CD14-positive monocyte (primary cell): ENCODE results near the gene MCCC1. TPM values are rescaled to one million over a fixed set of nuclear protein-coding genes. Genes with fewer than 3 reads are reported as not detected.
"Not testable (repeated sequence)": the region's sequence is repeated elsewhere in the genome, so short reads cannot be mapped to it uniquely, and the experiment has no call there.

Source experiments
- DNase-seq, 3 donors: peaks; one replicate each; pipeline ENCODE4 v3.0.0-alpha.2; 2011 to 2022
- H2AFZ ChIP-seq: 2 replicates; pipeline ENCODE4 v1.6.0; 2012; ENCODE audit warnings: mild to moderate bottlenecking, low read depth, low read length, inconsistent platforms; ENCODE audit not compliant: insufficient read depth, poor library complexity, severe bottlenecking
- H3K27ac ChIP-seq, 2 donors: 1 replicate in 1 of 2; 2 replicates in 1 of 2; pipeline ENCODE4 v1.5.1; 2012 to 2013; ENCODE audit warnings: low read length in 2 of 2, control low read depth in 1 of 2, inconsistent platforms in 1 of 2, low read depth in 1 of 2, mild to moderate bottlenecking in 1 of 2
- H3K27me3 ChIP-seq, 2 donors: one replicate each; pipeline versions ENCODE4 v1.6.0 to v1.6.1; 2011 to 2013; ENCODE audit warnings: low read length in 2 of 2; ENCODE audit not compliant: control insufficient read depth in 2 of 2, insufficient read depth in 2 of 2
- H3K36me3 ChIP-seq, 2 donors: replicated peaks in 1 of 2; 1 replicate in 1 of 2; 2 replicates in 1 of 2; pipeline versions ENCODE4 v1.5.1 to v1.6.1; 2012 to 2013; ENCODE audit warnings: low read length in 2 of 2, control low read depth in 1 of 2, inconsistent platforms in 1 of 2, mild to moderate bottlenecking in 1 of 2; ENCODE audit not compliant: insufficient read depth in 2 of 2, control insufficient read depth in 1 of 2
- H3K4me1 ChIP-seq, 2 donors: 1 replicate in 1 of 2; 2 replicates in 1 of 2; pipeline versions ENCODE4 v1.5.1 to v1.6.1; 2012 to 2013; ENCODE audit warnings: low read length in 2 of 2, control low read depth in 1 of 2, inconsistent platforms in 1 of 2, mild to moderate bottlenecking in 1 of 2, moderate library complexity in 1 of 2; ENCODE audit not compliant: insufficient read depth in 2 of 2, control insufficient read depth in 1 of 2
- H3K4me2 ChIP-seq: replicated peaks from 2 replicates; pipeline ENCODE3; 2012; ENCODE audit warnings: low read length, moderate library complexity, mild to moderate bottlenecking; ENCODE audit not compliant: poor library complexity, severe bottlenecking; ENCODE audit errors: extremely low read depth
- H3K4me3 ChIP-seq, 3 experiments: fragments of 200-600 bp in 1 of 3; sonication (generic) in 1 of 3; replicated peaks in 1 of 3; 1 replicate in 2 of 3; 2 replicates in 1 of 3; pipeline ENCODE4 v1.5.1; 2011 to 2013; ENCODE audit warnings: low read length in 3 of 3, mild to moderate bottlenecking in 3 of 3, control low read depth in 2 of 3, low read depth in 2 of 3, inconsistent platforms in 1 of 3, moderate library complexity in 1 of 3
- H3K79me2 ChIP-seq: 2 replicates; pipeline ENCODE4 v1.6.0; 2012; ENCODE audit warnings: mild to moderate bottlenecking, control low read depth, inconsistent platforms, low read length, moderate library complexity; ENCODE audit not compliant: insufficient read depth
- H3K9ac ChIP-seq: 2 replicates; pipeline ENCODE4 v1.6.0; 2017; ENCODE audit warnings: low read length, mild to moderate bottlenecking; ENCODE audit not compliant: insufficient read depth, poor library complexity, severe bottlenecking
- H3K9me3 ChIP-seq, 2 donors: replicated peaks in 1 of 2; 1 replicate in 1 of 2; 2 replicates in 1 of 2; pipeline versions ENCODE4 v1.5.1 to v1.6.1; 2012 to 2013; ENCODE audit warnings: low read length in 2 of 2, control low read depth in 1 of 2; ENCODE audit not compliant: control insufficient read depth in 1 of 2, insufficient read depth in 1 of 2
- H4K20me1 ChIP-seq: 2 replicates; pipeline ENCODE4 v1.6.0; 2012; ENCODE audit warnings: mild to moderate bottlenecking, low read length, control low read depth, moderate library complexity; ENCODE audit not compliant: insufficient read depth
- H3K27ac Mint-ChIP-seq, 7 donors: one replicate each; pipeline ENCODE4 v1.8.0; 2020; ENCODE audit warnings: mild to moderate bottlenecking in 7 of 7, mixed read lengths in 7 of 7, moderate library complexity in 6 of 7, inconsistent platforms in 2 of 7
- H3K27me3 Mint-ChIP-seq, 3 donors: one replicate each; pipeline ENCODE4 v1.8.0; 2021 to 2022; ENCODE audit warnings: low read depth in 3 of 3, mild to moderate bottlenecking in 3 of 3, mixed read lengths in 3 of 3, moderate library complexity in 3 of 3, inconsistent platforms in 1 of 3
- H3K36me3 Mint-ChIP-seq, 2 donors: one replicate each; pipeline ENCODE4 v1.8.0; 2020; ENCODE audit warnings: mixed read lengths in 2 of 2, inconsistent platforms in 1 of 2, mild to moderate bottlenecking in 1 of 2
- H3K4me1 Mint-ChIP-seq: one replicate; pipeline ENCODE4 v1.8.0; 2020; ENCODE audit warnings: mild to moderate bottlenecking, mixed read lengths
- H3K4me3 Mint-ChIP-seq, 2 donors: one replicate each; pipeline ENCODE4 v1.8.0; 2020; ENCODE audit warnings: mild to moderate bottlenecking in 2 of 2, mixed read lengths in 2 of 2, moderate library complexity in 1 of 2
- H3K9me3 Mint-ChIP-seq, 7 donors: one replicate each; pipeline ENCODE4 v1.8.0; 2020 to 2022; ENCODE audit warnings: mixed read lengths in 7 of 7, mild to moderate bottlenecking in 6 of 7, moderate library complexity in 6 of 7, inconsistent platforms in 2 of 7
- CTCF ChIP-seq: fragments of 200-600 bp; IDR thresholded peaks from one replicate; pipeline ENCODE4 v1.8.0; 2022; ENCODE audit warnings: antibody characterized with exemption, mild to moderate bottlenecking
- WGBS: methylation state at CpG from one replicate; pipeline ENCODE4 v1.1.5; 2013; ENCODE audit warnings: missing lambda C conversion rate; ENCODE audit not compliant: insufficient coverage; 5-methylcytosine and 5-hydroxymethylcytosine counted together
- intact Hi-C, 2 donors: fragments of 100-400 bp; cut with micrococcal nuclease; formaldehyde crosslinking; loops; one replicate each; pipeline versions ENCODE4 v1.15.0 to v1.15.1; 2023
- polyA plus RNA-seq, 3 donors: library from polyadenylated mRNA; depleted of rRNA in 1 of 3; unstranded in 2 of 3; stranded (reverse) in 1 of 3; fragments of 300-500 nt in 2 of 3; fragments of >200 nt in 1 of 3; fragmentation: Illumina TruSeq in 2 of 3; gene quantifications; 1 replicate in 2 of 3; 2 replicates in 1 of 3; pipeline ENCODE4 v1.2.3, GENCODE V29; 2012 to 2021

MCCC1 gene
- polyA plus RNA-seq, 3 donors: 13.9 to 18.4 (median 16.0) TPM

DNA sequence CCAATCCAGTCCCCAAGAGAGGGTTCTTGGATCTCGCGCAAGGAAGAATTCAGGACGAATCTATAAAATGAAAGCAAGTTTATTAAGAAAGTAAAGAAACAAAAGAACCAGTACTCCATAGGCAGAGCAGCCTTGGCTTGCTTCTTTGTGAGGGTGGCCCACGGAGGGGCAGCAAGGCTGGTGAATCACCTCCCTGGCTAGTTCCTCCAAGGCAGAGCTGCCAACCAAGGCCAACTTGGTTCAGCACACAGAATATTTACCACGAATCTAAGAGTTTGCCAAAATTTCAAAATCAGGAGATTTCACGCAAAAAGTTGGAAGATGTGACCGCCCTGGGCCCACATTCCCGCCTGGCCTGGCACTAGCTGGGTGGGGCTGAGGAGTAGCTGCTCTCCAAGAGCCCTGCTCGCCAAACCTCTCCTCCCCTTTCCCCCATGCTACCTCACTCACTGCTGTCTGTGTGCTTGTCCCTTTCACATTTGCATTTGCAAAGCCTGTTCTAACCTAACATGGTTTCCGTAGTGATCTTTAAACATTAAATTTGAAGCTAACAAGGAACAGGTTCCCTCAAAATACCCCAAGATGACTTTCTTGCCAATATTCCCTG is 92.8 kb downstream of the MCCC1 start:
- H3K79me2 ChIP-seq: no peaks in the 10 kb centered on the region
- no peaks in the 10 kb centered on the region for H3K9me3 ChIP-seq
- no peak overlapping the region for H3K4me2 ChIP-seq
- H3K4me1 ChIP-seq: no peaks in the 10 kb centered on the region
- WGBS: 100% methylated on average over 3 of the region's 10 CpGs
- no peak overlapping the region for H3K9ac ChIP-seq
- Mint-ChIP-seq H3K9me3 (no peaks in the 10 kb centered on the region), H3K27me3 (no peaks in the 10 kb centered on the region), H3K4me3 (no peak overlapping the region), H3K4me1 (no peaks in the 10 kb centered on the region), H3K36me3 (peaks cover 6 to 8% of the 10 kb centered on the region in 2 donors), H3K27ac (peak overlapping the region in 1 of 7 donors; percentile 54)
- no peak for TF ChIP-seq CTCF
- H3K27ac ChIP-seq: no peak overlapping the region
- H2AFZ ChIP-seq: no peak overlapping the region
- intact Hi-C loops: no loop called here
- H3K4me3 ChIP-seq: no peak overlapping the region
- no peak for DNase-seq
- H3K27me3 ChIP-seq: no peaks in the 10 kb centered on the region
- no peaks in the 10 kb centered on the region for H3K36me3 ChIP-seq
- no peaks in the 10 kb centered on the region for H4K20me1 ChIP-seq

DNA sequence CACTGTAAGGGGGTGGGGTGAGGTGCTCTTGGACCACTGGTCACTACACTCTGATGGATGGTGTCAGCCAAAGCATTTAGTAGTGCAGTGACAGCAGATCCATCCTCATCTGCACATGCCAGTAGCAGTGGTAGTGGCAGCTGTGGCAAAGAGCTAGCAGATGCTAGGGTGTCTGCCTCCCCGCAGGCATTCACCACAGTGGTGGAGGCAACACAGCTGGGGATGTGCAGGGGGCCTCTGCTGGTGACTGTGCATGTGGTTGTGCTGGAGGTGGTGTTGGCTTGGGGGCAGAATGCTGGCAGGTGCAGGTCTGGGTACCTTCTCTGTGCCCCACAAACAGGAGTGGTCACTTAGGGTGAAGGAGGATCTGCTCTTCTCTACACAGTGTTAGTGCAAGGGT is 99.5 kb downstream of the MCCC1 start:
- peaks cover 0 to 1% (median 0%) of the 10 kb centered on the region in 3 donors for H3K27me3 Mint-ChIP-seq
- Histone ChIP-seq H3K36me3 (no peaks in the 10 kb centered on the region), H3K4me2 (no peak overlapping the region), H3K9ac (no peak overlapping the region), H4K20me1 (no peaks in the 10 kb centered on the region), H3K4me3 (no peak overlapping the region), H3K79me2 (no peaks in the 10 kb centered on the region), H3K9me3 (no peaks in the 10 kb centered on the region), H2AFZ (no peak overlapping the region), H3K27me3 (no peaks in the 10 kb centered on the region), H3K4me1 (no peaks in the 10 kb centered on the region), H3K27ac (no peak overlapping the region)
- 100% methylated on average over 1 of the region's 1 CpG for WGBS
- intact Hi-C loops: no loop called here
- H3K4me3 Mint-ChIP-seq: no peak overlapping the region
- no peak for TF ChIP-seq CTCF
- H3K9me3 Mint-ChIP-seq: peaks cover 3 to 10% (median 5%) of the 10 kb centered on the region in 7 donors
- DNase-seq: no peak
- H3K36me3 Mint-ChIP-seq: no peaks in the 10 kb centered on the region
- no peaks in the 10 kb centered on the region for H3K4me1 Mint-ChIP-seq
- no peak overlapping the region for H3K27ac Mint-ChIP-seq

DNA sequence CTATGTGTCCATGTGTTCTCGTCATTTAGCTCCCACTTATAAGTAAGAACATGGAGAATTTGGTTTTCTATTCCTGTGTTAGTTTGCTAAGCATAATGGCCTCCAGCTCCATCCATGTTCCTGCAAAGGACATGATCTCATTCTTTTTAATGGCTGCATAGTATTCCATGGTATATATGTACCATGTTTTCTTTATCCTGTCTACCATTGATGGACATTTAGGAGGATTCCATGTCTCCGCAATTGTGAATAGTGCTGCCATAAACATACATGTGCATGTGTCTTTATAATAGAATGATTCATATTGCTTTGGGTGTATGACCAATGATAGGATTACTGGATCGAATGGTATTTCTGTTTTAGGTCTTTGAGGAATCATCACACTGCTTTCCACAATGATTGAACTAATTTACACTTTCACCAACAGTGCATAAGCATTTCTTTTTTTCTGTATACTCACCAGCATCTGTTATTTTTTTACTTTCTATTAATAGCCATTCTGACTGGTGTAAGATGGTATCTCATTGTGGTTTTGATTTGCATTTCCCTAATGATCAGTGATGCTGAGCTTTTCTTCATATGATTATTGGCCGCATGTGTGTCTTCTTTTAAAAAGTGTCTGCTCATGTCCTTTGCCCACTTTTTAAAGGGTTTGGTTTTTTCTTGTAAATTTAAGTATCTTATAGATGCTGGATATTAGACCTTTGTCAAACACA is 105.7 kb downstream of the MCCC1 start:
- H3K27me3 ChIP-seq, H3K4me1 Mint-ChIP-seq, H3K4me1 ChIP-seq, H3K36me3 ChIP-seq, H3K4me3 Mint-ChIP-seq, H3K36me3 Mint-ChIP-seq, H3K27me3 Mint-ChIP-seq, intact Hi-C loops, H3K4me3 ChIP-seq, H3K79me2 ChIP-seq, DNase-seq, H3K27ac ChIP-seq, H3K27ac Mint-ChIP-seq, H3K9ac ChIP-seq, H3K9me3 ChIP-seq, H3K4me2 ChIP-seq, H2AFZ ChIP-seq, H4K20me1 ChIP-seq: not testable (repeated sequence)
- no CpG with 5 or more reads among the region's 4 CpGs for WGBS
- H3K9me3 Mint-ChIP-seq: peaks cover 3 to 21% (median 6%) of the 10 kb centered on the region in 7 donors
